ENCODE measurements around the gene CDPF1.

The CDPF1 gene, protein sequence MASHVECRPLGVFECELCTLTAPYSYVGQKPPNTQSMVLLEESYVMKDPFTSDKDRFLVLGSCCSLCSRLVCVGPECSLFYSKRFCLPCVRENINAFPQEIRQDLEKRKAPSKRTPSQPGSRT

GRCh38 chr22:46250035-46250782 is at the start of gene CDPF1:
Gene CDPF1 (minus strand): TSS chr22:46250293. CDS start chr22:46248284, 2,009 bp downstream.
- DNase-seq (ENCODE audit: low spot score) = peak; percentile 93

DNA sequence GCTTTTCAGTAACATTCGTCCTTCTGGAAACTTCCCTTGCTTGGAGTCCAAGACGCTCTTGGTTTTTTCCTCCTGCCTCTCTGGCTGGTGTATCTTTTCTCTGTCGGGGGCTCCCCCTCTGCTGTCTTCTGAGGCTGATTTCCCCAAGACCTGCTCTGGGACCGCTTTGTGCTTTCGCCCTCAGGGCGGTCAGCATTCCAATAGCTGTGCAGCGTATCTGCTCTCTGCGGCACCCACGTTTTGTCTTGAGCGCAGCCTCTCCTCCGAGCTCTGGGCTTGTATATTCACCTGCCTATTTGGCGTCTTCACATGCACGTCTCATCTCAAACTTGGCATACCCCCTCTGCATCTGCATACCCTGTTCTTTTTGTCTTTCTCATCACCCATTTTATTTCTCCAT is 49.0 kb upstream of the CDPF1 start:
- DNase-seq (ENCODE audit: low spot score) = no peak

GRCh38 chr22:46297151-46297812 is 47.2 kb upstream of the CDPF1 start:
- DNase-seq (ENCODE audit: low spot score) = no peak

DNA sequence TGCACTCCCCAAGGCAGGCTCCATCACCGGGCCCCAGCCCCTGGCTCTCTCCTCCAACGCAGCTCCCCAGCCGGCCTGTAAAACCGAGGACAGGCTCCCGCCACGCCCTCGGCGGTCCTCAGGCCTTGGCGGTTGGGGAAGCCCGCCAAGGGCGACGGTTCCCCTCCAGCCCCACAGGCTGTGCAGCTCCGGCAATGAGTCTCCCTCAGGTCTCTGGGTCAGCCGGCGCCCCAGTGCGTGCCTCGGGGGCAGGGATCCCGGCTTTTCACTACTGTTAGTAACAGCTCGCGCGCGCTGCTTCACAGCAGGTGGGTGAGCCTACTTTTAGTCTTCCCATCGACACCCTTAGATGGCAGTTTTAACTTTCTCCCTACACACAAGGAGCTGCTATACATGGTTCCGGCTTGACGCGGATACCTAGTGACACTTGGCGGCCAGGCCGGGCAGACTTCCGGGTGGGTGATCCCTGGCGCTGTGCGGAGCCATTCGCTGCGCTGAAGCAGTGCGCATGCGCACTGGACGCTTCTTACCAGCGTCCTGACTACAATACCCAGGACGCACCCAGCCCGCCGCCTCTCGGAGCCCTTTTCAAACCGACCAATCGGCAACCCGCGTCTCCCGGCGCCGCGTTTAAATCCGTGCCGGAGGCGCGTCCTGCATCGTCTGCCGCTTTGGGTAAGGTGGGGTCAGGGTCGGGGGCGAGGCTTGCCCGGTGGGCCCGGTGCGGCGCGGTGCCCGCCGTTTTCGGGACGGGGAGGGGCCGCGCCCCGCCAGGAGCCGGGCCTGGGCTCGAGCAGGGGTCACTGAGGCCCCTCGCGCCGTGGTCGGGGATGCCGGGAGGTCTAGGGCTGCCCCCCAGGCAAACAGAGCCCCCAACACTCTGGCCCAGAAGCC is 46.4 kb upstream of the CDPF1 start, which contains the start of gene GTSE1:
GTSE1 (plus strand) TSS at position 614 of the 894 bp plus-strand sequence. CDS start 531 bp downstream, outside the sequence.
- peak; percentile 98 for DNase-seq (ENCODE audit: low spot score)

DNA sequence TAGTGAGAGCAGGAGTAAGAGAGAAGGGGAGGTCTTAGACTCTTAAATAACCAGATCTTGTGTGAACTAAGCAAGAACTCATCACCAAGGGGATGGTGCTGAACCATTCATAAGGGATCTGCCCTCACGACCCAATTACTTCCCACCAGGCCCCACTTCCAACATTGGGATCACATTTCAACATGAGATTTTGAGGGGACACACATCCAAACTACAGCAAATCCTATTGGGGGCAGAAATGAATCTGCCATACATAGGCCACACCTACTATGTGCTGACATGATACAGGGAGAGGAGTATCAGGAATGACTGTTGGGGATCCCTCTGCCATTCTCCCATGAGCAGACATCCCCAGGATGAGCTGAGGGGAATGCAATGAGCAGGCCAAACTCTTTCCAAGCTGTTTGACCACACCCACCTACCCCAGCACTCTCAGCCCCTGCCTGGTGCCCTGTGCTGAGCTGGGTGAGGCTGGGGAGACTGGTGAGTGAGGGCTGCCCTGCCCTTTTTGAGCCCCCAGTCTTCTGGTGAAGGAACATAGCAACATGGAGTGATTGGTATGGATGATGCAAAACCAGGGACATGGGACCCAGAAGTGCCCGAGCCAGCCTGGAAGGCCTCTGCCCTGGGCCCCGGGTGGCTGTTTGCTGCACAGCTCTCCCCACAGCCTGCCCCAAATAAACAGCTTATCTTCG is 45.3 kb upstream of the CDPF1 start:
- peak; percentile 6 for DNase-seq (ENCODE audit: low spot score)

GRCh38 chr22:46294784-46295183 is 44.7 kb upstream of the CDPF1 start:
- no peak for DNase-seq (ENCODE audit: low spot score)

DNA sequence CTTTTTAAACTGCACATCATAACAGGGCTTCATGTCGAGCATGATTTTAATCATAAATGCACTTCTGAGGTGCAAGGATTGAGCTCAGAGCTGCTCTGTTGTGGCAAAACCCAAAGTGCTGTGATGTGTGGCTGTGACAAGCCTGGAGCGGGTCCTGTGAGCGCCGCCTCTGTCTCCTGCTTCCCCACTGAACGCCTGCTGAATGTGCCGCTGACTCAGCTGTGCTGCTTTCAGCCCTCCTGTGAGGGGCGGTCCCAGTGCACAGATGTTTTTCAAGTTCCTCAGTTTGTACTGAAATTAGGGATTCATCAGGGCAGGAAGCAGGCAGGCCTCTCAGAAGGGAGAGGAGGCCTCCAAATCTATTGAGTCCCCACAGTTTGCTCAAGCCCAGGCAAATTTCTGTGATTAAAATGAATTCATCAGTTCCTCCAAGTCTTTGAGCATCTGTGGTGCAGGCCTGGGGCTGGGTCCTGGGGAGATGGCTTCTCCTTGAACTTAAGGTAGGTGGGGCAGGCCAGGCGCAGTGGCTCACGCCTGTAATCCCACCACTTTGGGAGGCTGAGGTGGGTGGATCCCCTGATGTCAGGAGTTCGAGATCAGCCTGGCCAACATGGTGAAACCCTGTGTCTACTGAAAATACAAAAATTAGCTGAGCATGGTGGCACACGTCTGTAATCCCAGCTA is 43.6 kb upstream of the CDPF1 start:
- DNase-seq (ENCODE audit: low spot score) = no peak

DNA sequence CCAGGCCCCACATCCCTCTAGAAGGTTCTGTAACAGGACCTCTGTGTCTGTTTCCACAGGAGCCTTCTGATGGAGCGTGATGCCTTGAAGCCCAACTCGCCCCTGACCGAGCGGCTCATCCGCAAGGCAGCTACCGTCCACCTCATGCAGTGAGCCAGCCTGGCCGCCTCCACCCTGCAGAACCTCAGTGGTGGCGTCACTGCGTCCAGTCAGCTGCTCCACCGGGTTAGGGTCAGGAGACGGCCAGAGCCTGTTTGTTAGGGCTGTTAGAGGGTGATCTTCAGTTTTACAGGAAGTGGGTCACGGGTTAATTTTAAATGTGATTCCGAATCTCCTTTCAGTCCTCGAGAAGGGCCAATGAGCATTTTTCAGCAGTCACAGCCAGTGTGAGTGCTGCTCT is 42.6 kb upstream of the CDPF1 start:
- DNase-seq (ENCODE audit: low spot score) = no peak

- DNase-seq (ENCODE audit: low spot score) = no peak
Observed at GRCh38 chr22:46292173-46292572, 42.1 kb upstream of the CDPF1 start.

- no peak for DNase-seq (ENCODE audit: low spot score)
Observed at GRCh38 chr22:46290843-46291785, 41.0 kb upstream of the CDPF1 start.

- no peak for DNase-seq (ENCODE audit: low spot score)
Observed at GRCh38 chr22:46290121-46290842, 40.2 kb upstream of the CDPF1 start.

DNA sequence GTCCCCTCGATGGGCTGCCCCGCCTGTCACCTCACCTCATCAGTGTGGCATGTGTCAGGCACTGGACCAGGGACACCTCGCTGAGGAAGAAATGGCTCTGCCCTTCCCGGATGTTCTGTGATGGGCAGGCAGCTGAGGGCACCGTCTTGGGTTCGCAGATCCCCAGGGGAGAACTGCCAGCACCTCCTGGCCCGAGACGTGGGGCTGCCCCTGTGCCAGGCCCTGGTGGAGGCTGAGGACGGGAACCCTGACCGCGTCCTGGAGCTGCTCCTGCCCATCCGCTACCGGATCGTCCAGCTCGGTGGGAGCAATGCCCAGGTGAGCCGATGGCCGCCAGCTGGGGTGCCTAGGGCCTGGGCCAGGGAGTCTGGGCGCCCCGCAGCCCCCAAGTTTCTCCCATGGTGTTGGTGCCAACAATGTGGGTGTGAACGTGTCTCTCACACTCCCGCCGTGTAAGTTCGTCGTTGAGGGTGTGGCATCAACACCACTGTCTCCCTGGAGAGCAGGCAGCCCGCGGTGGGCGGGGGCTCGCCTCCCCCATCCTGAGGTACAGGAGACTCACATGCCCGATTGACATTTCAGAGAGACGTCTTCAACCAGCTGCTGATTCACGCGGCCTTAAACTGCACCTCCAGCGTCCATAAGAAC is 39.3 kb upstream of the CDPF1 start:
- DNase-seq (ENCODE audit: low spot score) = no peak

DNA sequence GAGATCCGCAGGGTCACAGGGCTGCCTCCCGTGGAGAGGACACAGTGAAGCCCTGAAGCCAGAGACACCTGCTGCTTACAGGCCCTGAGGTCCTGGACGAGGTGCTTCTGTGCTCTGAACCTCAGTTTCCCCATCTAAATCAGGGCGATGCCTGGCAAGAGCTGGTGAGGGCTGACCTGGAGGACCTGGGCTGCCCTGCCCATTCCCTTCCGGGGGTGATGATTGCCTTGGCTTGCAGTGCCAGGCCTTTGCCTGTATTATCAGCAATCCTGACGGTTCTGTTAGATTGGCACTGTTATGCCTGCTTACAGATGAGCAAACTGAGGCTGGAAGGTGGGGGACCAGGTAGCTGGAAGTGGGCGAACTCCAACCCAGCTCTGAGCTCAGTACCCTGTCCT is 38.8 kb upstream of the CDPF1 start:
- DNase-seq (ENCODE audit: low spot score) = no peak

- no peak for DNase-seq (ENCODE audit: low spot score)
Observed at GRCh38 chr22:46287873-46288751, 38.0 kb upstream of the CDPF1 start.

DNA sequence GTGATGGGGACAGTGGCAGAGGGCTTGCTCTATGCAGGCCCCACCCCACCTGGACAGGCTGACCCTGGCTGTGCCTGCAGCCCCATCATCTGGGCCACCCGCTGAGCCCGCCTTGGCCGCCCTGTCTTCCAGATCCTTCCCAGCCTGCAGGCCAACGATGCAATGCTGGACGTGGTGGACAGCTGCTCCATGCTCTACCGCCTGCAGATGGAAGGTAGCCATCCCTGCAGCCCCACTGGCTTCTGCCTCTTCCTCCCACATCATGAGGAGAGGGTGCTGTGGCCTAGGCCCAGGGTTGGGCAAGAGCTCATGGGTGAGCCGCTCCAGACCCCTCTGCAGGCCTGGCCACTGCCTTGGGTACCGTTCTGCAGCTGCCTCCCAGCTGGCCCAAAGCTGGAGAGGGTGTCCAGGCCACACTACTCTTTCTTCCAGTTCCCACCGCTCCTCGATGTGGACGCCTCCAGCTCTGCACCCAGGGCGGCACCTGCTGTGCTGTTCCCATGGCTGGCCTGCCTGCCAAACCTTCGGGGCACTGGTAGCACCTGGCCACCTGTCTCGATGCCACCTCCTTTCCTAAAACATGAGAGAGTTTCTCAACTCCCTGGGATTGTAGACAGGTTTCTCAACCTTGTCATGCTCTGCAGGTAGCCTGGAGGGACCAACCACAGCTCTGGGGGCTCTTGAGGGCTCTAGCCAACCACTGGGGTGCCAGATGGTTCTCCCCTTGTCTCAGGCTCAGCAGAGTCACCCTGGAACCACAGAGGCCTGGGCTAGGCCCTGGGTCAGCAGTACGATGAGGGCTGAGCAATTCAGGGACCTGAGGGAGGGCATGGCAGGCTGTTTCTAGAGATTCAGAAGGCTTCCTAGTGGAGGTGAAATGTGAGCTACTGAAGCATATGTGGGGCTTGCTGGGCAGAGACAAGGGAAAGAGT is 37.1 kb upstream of the CDPF1 start:
- DNase-seq (ENCODE audit: low spot score) = no peak

DNA sequence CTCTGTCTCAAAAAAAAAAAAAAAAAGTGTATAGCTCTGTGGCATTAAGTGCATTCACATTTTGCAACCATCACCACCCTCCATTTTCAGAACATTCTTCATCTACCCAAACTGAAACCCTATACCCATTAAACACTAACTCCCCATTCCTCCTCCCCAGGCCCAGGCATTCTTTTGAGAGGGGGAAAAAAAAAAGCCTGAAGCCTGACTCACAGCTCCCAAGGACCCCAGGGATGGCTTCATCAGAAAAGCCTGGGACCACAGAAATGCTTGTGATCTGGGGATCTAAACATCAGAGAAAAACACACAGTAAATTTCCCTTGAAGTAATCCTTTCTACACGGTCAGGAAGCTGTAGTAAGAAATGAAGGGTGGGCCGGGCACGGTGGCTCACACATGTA is 35.9 kb upstream of the CDPF1 start:
- DNase-seq (ENCODE audit: low spot score) = no peak
